HL-60 (cell line): ENCODE results near the gene MRPS35.

Source experiments
- DNase-seq, 2 experiments: peaks; one replicate each; pipeline ENCODE4 v3.0.0-alpha.2; 2010 to 2020; ENCODE audit warnings: low read depth in 1 of 2, low spot score in 1 of 2
- H3K27ac ChIP-seq: fragments of 250-450 bp; sonication (Bioruptor Pico); replicated peaks from 2 replicates; pipeline ENCODE4 v1.5.1; 2020; ENCODE audit warnings: mild to moderate bottlenecking, moderate library complexity
- H3K27me3 ChIP-seq: fragments of 250-450 bp; sonication (Bioruptor Pico); 2 replicates; pipeline ENCODE4 v1.5.1; 2021; ENCODE audit warnings: mild to moderate bottlenecking, moderate library complexity; ENCODE audit not compliant: insufficient read depth, poor library complexity, severe bottlenecking
- H3K4me3 ChIP-seq: replicated peaks from 2 replicates; pipeline ENCODE4 v1.5.1; 2011; ENCODE audit warnings: mild to moderate bottlenecking, control low read depth, low read length; ENCODE audit not compliant: insufficient read depth
- GABPA ChIP-seq: IDR thresholded peaks from 2 replicates; pipeline ENCODE4 v1.6.1; 2012; ENCODE audit warnings: low read depth
- POLR2AphosphoS5 ChIP-seq: IDR thresholded peaks from 2 replicates; pipeline ENCODE4 v1.6.1; 2012; ENCODE audit warnings: low read depth
- SPI1 ChIP-seq: IDR thresholded peaks from 2 replicates; pipeline ENCODE4 v1.6.1; 2012; ENCODE audit warnings: low read depth, mild to moderate bottlenecking, borderline replicate concordance
- long read RNA-seq: library from polyadenylated mRNA; unstranded; transcript quantifications from one replicate; pipeline ENCODE4 v2.0.0, GENCODE V29; 2020
- TF ChIP-seq, protein P1 (sequence below): IDR thresholded peaks from one replicate; pipeline ENCODE4 v1.5.1; 2011; ENCODE audit warnings: low read length, control low read depth, inconsistent platforms; ENCODE audit not compliant: insufficient read depth
- TF ChIP-seq, protein P2 (sequence below): IDR thresholded peaks from 2 replicates; pipeline ENCODE4 v1.6.1; 2012; ENCODE audit warnings: low read depth; ENCODE audit not compliant: insufficient replicate concordance

The MRPS35 gene
- long read RNA-seq, transcript MRPS35-203 (7 exons, 1,715 nt), result minor isoform, 43 of 1,428 reads
- long read RNA-seq, transcript MRPS35-201 (8 exons, 1,888 nt), result major isoform, 1,340 of 1,428 reads
- long read RNA-seq, partial matches to known transcripts, result 7 of 1,428 reads
- long read RNA-seq, other reads (novel, unspliced or antisense), result 38 of 1,428 reads

DNA sequence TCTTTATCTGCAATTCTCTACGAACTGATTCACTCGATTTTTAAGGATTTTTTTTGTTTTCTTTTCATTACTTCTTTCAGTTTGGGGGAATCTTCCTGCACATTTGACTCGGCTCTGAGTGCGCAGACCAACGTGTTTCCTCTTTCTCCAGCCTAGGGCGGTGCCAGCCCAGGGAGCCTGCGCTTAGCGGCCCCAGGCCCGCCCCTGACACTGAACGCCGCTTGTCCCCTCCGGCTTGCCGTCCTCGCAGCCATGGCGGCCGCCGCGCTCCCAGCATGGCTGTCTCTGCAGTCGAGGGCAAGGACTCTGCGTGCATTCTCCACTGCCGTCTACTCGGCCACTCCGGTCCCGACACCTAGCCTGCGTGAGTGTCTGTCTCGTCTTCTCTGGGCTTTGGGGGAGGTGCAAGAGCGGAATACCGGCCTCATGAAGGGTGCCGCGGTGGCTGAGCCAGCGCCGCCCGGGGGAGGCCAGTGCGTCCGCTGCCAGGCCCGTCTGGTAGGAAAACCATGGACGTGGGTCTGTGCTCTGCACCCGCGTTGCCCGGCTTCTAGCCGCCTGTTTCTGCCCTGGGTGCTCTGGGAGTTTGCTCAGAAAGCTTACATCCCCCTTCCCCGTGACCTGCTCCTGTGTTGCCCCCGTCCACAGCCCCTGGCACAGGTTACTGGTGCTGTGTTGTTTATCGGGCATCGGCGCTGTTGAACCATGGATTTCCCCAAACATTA lies at the start of gene MRPS35:
Gene MRPS35 (plus strand): TSS at position 241 of the 725 bp plus-strand sequence. CDS start 12 bp downstream, at position 253.
- peak within 1 kb of the TSS; percentile 99 for H3K4me3 ChIP-seq
- peak; percentile 82 to 91 for DNase-seq

DNA sequence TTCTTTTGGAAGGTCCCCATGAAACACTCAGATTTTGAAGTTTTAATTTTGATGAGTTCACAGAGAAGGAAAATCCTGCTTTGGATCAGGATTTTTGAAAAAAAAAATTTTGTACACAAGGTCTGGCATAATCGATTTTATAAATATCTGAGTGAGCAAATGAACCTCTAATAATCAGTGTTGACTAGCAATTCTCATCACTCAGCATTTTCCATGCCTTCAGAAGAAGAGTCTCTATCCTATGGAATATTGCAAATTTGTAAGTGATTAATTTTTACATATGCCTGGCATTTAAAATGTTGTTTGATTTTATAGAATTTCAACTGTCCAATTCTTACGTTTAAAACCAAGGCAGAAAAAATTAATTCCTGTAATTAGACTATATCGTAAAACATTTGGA lies 44.9 kb upstream of the MRPS35 start:
- H3K4me3 ChIP-seq, result no peak overlapping the region
- no peaks in the 10 kb centered on the region for H3K27me3 ChIP-seq
- no peak overlapping the region for H3K27ac ChIP-seq
- TF ChIP-seq, protein P1, sequence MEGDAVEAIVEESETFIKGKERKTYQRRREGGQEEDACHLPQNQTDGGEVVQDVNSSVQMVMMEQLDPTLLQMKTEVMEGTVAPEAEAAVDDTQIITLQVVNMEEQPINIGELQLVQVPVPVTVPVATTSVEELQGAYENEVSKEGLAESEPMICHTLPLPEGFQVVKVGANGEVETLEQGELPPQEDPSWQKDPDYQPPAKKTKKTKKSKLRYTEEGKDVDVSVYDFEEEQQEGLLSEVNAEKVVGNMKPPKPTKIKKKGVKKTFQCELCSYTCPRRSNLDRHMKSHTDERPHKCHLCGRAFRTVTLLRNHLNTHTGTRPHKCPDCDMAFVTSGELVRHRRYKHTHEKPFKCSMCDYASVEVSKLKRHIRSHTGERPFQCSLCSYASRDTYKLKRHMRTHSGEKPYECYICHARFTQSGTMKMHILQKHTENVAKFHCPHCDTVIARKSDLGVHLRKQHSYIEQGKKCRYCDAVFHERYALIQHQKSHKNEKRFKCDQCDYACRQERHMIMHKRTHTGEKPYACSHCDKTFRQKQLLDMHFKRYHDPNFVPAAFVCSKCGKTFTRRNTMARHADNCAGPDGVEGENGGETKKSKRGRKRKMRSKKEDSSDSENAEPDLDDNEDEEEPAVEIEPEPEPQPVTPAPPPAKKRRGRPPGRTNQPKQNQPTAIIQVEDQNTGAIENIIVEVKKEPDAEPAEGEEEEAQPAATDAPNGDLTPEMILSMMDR, result no peak
- TF ChIP-seq GABPA, result no peak
- TF ChIP-seq, protein P2, sequence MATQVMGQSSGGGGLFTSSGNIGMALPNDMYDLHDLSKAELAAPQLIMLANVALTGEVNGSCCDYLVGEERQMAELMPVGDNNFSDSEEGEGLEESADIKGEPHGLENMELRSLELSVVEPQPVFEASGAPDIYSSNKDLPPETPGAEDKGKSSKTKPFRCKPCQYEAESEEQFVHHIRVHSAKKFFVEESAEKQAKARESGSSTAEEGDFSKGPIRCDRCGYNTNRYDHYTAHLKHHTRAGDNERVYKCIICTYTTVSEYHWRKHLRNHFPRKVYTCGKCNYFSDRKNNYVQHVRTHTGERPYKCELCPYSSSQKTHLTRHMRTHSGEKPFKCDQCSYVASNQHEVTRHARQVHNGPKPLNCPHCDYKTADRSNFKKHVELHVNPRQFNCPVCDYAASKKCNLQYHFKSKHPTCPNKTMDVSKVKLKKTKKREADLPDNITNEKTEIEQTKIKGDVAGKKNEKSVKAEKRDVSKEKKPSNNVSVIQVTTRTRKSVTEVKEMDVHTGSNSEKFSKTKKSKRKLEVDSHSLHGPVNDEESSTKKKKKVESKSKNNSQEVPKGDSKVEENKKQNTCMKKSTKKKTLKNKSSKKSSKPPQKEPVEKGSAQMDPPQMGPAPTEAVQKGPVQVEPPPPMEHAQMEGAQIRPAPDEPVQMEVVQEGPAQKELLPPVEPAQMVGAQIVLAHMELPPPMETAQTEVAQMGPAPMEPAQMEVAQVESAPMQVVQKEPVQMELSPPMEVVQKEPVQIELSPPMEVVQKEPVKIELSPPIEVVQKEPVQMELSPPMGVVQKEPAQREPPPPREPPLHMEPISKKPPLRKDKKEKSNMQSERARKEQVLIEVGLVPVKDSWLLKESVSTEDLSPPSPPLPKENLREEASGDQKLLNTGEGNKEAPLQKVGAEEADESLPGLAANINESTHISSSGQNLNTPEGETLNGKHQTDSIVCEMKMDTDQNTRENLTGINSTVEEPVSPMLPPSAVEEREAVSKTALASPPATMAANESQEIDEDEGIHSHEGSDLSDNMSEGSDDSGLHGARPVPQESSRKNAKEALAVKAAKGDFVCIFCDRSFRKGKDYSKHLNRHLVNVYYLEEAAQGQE, result no peak
- no peak for DNase-seq

More for the DNA sequence above, at the start of gene MRPS35:
- peak; percentile 31; the same call in 1 of the 2 replicates for TF ChIP-seq SPI1
- TF ChIP-seq, protein P1, result no peak
- TF ChIP-seq GABPA, result no peak
- TF ChIP-seq, protein P2, result peak; percentile 70
- TF ChIP-seq POLR2AphosphoS5, result peak; percentile 97
- no peaks in the 10 kb centered on the region for H3K27me3 ChIP-seq
- peak within 1 kb of the TSS; percentile 82 for H3K27ac ChIP-seq

DNA sequence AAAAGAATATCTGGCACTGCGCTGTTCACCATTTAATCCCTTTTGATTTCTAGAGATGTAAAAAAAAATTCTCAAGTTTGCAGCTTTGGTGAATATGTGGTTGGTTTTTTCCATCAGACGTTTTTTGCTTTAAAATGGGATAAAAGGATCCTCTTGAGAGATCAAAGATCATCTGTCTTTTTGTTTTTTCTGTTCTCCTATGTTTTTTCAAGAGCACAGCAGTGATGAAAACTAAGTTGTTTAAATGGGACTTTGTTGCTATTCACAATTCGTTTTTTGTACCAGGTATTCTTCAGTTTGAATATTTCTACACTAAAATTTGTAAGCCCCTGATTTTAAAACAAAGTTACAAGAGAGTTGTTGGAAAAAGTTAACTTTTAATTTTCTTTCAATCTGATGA lies 44.1 kb upstream of the MRPS35 start:
- DNase-seq, result no peak
- Histone ChIP-seq H3K4me3 (no peak overlapping the region), H3K27me3 (no peaks in the 10 kb centered on the region), H3K27ac (no peak overlapping the region)
- TF ChIP-seq, protein P2, result no peak
- no peak for TF ChIP-seq GABPA
- TF ChIP-seq, protein P1, result no peak
- TF ChIP-seq POLR2AphosphoS5, result no peak
- TF ChIP-seq SPI1, result no peak
